IMR-90 (cell line): ENCODE data around the gene PAGE2B. TPM values are rescaled to one million over a fixed set of nuclear protein-coding genes. Genes with fewer than 3 reads are reported as not detected.

ENCODE experiments used
- ATAC-seq: fragments of 200-7000 bp; cut with Tn5 transposase; 2 replicates; pipeline ENCODE4 v1.9.1; 2020; ENCODE audit warnings: low read depth, mild to moderate bottlenecking, moderate library complexity
- BruUV-seq: library from RNA; stranded (reverse); fragments of 400-500 nt; replicated peaks from 2 replicates; lab custom pipeline; 2021; lab: Mats Ljungman, UMichigan
- CTCF ChIA-PET: fragments of 300-600 bp; formaldehyde crosslinking; extraction: SDS; loops from one replicate; lab custom pipeline; 2021; ENCODE audit warnings: antibody characterized with exemption; lab: Yijun Ruan, JAX
- POLR2A ChIA-PET: fragments of 300-600 bp; sonication (Branson Sonifier 250); formaldehyde crosslinking; loops from one replicate; lab custom pipeline; 2022; ENCODE audit warnings: antibody characterized with exemption; ENCODE audit not compliant: unreplicated experiment; lab: Charles Lee
- DNase-seq: peaks from one replicate; pipeline ENCODE4 v3.0.0; 2013
- H2AFZ ChIP-seq: replicated peaks from 2 replicates; pipeline ENCODE3; 2013; ENCODE audit warnings: low read length, mild to moderate bottlenecking; ENCODE audit not compliant: poor library complexity
- H2AK5ac ChIP-seq: 2 replicates; pipeline ENCODE4 v1.6.1; 2013; ENCODE audit warnings: low read depth, low read length, inconsistent platforms
- H2AK9ac ChIP-seq: replicated peaks from 2 replicates; pipeline ENCODE3; 2013; ENCODE audit warnings: mild to moderate bottlenecking, low read depth, low read length, moderate library complexity; ENCODE audit not compliant: poor library complexity
- H2BK120ac ChIP-seq: 2 replicates; pipeline ENCODE4 v1.6.1; 2013; ENCODE audit warnings: low read depth, low read length, inconsistent platforms
- H2BK15ac ChIP-seq: 3 replicates; pipeline ENCODE4 v1.6.1; 2013; ENCODE audit warnings: low read depth, low read length, inconsistent platforms
- H2BK20ac ChIP-seq: 2 replicates; pipeline ENCODE4 v1.6.1; 2013; ENCODE audit warnings: low read depth, mild to moderate bottlenecking, inconsistent platforms, low read length, moderate library complexity
- H2BK5ac ChIP-seq: 2 replicates; pipeline ENCODE4 v1.6.1; 2013; ENCODE audit warnings: mild to moderate bottlenecking, low read depth, low read length, inconsistent platforms; ENCODE audit not compliant: poor library complexity, severe bottlenecking
- H3K14ac ChIP-seq: replicated peaks from 2 replicates; pipeline ENCODE4 v1.6.1; 2013; ENCODE audit warnings: low read depth, low read length, inconsistent platforms
- H3K18ac ChIP-seq: 2 replicates; pipeline ENCODE4 v1.6.1; 2013; ENCODE audit warnings: low read depth, low read length, control low read depth
- H3K23ac ChIP-seq: 2 replicates; pipeline ENCODE4 v1.6.1; 2013; ENCODE audit warnings: low read depth, low read length, inconsistent platforms
- H3K27ac ChIP-seq: 2 replicates; pipeline ENCODE4 v1.5.1; 2013; ENCODE audit warnings: mild to moderate bottlenecking, control low read depth, low read length; ENCODE audit not compliant: insufficient read depth
- H3K27me3 ChIP-seq: 2 replicates; pipeline ENCODE4 v1.6.1; 2013; ENCODE audit warnings: low read length; ENCODE audit not compliant: control insufficient read depth, insufficient read depth
- H3K36me3 ChIP-seq: 2 replicates; pipeline ENCODE4 v1.6.1; 2013; ENCODE audit warnings: low read length, mixed read lengths; ENCODE audit not compliant: control insufficient read depth, insufficient read depth
- H3K4ac ChIP-seq: 2 replicates; pipeline ENCODE4 v1.6.1; 2013; ENCODE audit warnings: low read depth, low read length, inconsistent platforms
- H3K4me1 ChIP-seq: 2 replicates; pipeline ENCODE4 v1.6.1; 2013; ENCODE audit warnings: low read length, mixed read lengths; ENCODE audit not compliant: control insufficient read depth, insufficient read depth
- H3K4me2 ChIP-seq: 2 replicates; pipeline ENCODE4 v1.6.1; 2013; ENCODE audit warnings: low read depth, mild to moderate bottlenecking, control low read depth, low read length, moderate library complexity
- H3K4me3 ChIP-seq: 2 replicates; pipeline ENCODE4 v1.5.1; 2013; ENCODE audit warnings: low read depth, mild to moderate bottlenecking, control low read depth, low read length, moderate library complexity; ENCODE audit not compliant: insufficient read depth
- H3K56ac ChIP-seq: 2 replicates; pipeline ENCODE4 v1.6.1; 2013; ENCODE audit warnings: low read length, inconsistent platforms; ENCODE audit not compliant: insufficient read depth; ENCODE audit errors: extremely low read depth
- H3K79me1 ChIP-seq, 2 experiments: 2 replicates each; pipeline ENCODE4 v1.6.1; 2013; ENCODE audit warnings: low read length in 2 of 2, inconsistent platforms in 1 of 2, low read depth in 1 of 2
- H3K9ac ChIP-seq: 2 replicates; pipeline ENCODE4 v1.6.1; 2013; ENCODE audit warnings: low read depth, low read length, control low read depth
- H3K9me1 ChIP-seq: 2 replicates; pipeline ENCODE4 v1.6.1; 2013; ENCODE audit warnings: low read length, inconsistent platforms; ENCODE audit not compliant: insufficient read depth
- H3K9me3 ChIP-seq: 2 replicates; pipeline ENCODE4 v1.6.1; 2013; ENCODE audit warnings: low read length; ENCODE audit not compliant: control insufficient read depth, insufficient read depth
- H4K20me1 ChIP-seq: 2 replicates; pipeline ENCODE4 v1.6.1; 2013; ENCODE audit warnings: low read length, inconsistent platforms; ENCODE audit not compliant: insufficient read depth
- H4K5ac ChIP-seq: 2 replicates; pipeline ENCODE4 v1.6.1; 2013; ENCODE audit warnings: mild to moderate bottlenecking, low read depth, low read length, control low read depth
- H4K8ac ChIP-seq, 2 experiments: 2 replicates each; pipeline ENCODE4 v1.6.1; 2013; ENCODE audit warnings: low read depth in 2 of 2, low read length in 2 of 2, control low read depth in 1 of 2, inconsistent platforms in 1 of 2
- H4K91ac ChIP-seq: 2 replicates; pipeline ENCODE4 v1.6.1; 2013; ENCODE audit warnings: low read depth, low read length, inconsistent platforms; ENCODE audit not compliant: insufficient read depth
- MAFK ChIP-seq: IDR thresholded peaks from 2 replicates; pipeline ENCODE4 v1.6.1; 2012; ENCODE audit warnings: low read depth, low read length, improper control_type of control experiment
- NFE2L2 ChIP-seq: fragments of 150-350 bp; IDR thresholded peaks from 2 replicates; pipeline ENCODE4 v1.6.1; 2016; ENCODE audit warnings: low read depth, mild to moderate bottlenecking, low read length
- POLR2A ChIP-seq: IDR thresholded peaks from 2 replicates; pipeline ENCODE4 v1.6.1; 2012; ENCODE audit warnings: mild to moderate bottlenecking, low read depth, low read length
- RAD21 ChIP-seq: IDR thresholded peaks from 2 replicates; pipeline ENCODE4 v1.6.1; 2012; ENCODE audit warnings: low read length, improper control_type of control experiment
- WGBS, 2 experiments: methylation state at CpG; one replicate each; pipeline versions ENCODE4 v1.1.5 to v1.1.7; 2013; ENCODE audit warnings: missing lambda C conversion rate in 2 of 2; ENCODE audit not compliant: insufficient read length in 1 of 2; ENCODE audit errors: extremely low coverage in 2 of 2; 5-methylcytosine and 5-hydroxymethylcytosine counted together
- dilution Hi-C: fragments of 300-500 bp; cut with HindIII; formaldehyde crosslinking; loops from one replicate; pipeline ENCODE4 v1.14.3; 2018; ENCODE audit warnings: low sequenced_read_pairs; ENCODE audit not compliant: unreplicated experiment
- in situ Hi-C: fragments of 300-500 bp; cut with MboI; formaldehyde crosslinking; loops from 3 replicates; pipeline ENCODE4 v1.14.3; 2019; ENCODE audit warnings: low sequenced_read_pairs, inconsistent platforms, mixed read lengths
- intact Hi-C: fragments of 100-400 bp; cut with micrococcal nuclease; formaldehyde crosslinking; loops from 2 replicates; pipeline ENCODE4 v1.10.0; 2022
- polyA plus RNA-seq, 3 experiments: library from polyadenylated mRNA; depleted of rRNA; stranded (reverse); fragments of >200 nt; gene quantifications; 2 replicates each; pipeline ENCODE4 v1.2.3, GENCODE V29; 2012; ENCODE audit warnings: low replicate concordance in 1 of 3
- total RNA-seq: library from RNA; depleted of rRNA; stranded (reverse); fragments of >200 nt; gene quantifications from 2 replicates; pipeline ENCODE4 v1.2.3, GENCODE V29; 2012
- TF ChIP-seq, protein P1 (sequence below): fragments of 150-350 bp; IDR thresholded peaks from 2 replicates; pipeline ENCODE4 v1.6.1; 2017; ENCODE audit warnings: mild to moderate bottlenecking, antibody characterized with exemption, low read length, low read depth
- TF ChIP-seq, protein P2 (sequence below): fragments of 150-350 bp; IDR thresholded peaks from 2 replicates; pipeline ENCODE4 v1.6.1; 2016; ENCODE audit warnings: low read depth, mild to moderate bottlenecking, low read length, moderate library complexity, borderline replicate concordance

The PAGE2B gene
- total and polyA plus RNA-seq, 2 of the 4 experiments (the other 2 are of a cell fraction): not detected

GRCh38 chrX:55030271-55031205 is 44.3 kb upstream of the PAGE2B start, which contains the start of gene ALAS2:
TSS of gene ALAS2 (minus strand) at chrX:55030977. CDS start at chrX:55026000, 4,977 bp downstream.
- no peak for DNase-seq
- Histone ChIP-seq H3K27ac (no peak within 1 kb of the TSS), H3K4ac (no peak within 1 kb of the TSS), H3K9me1 (no peaks in the 10 kb centered on the region), H3K18ac (no peak within 1 kb of the TSS), H3K27me3 (peaks cover 8% of the 10 kb centered on the region), H3K9ac (no peak within 1 kb of the TSS), H3K4me3 (no peak within 1 kb of the TSS), H2AK9ac (no peak within 1 kb of the TSS), H3K9me3 (no peaks in the 10 kb centered on the region), H4K91ac (no peak within 1 kb of the TSS), H3K4me1 (no peaks in the 10 kb centered on the region), H2BK120ac (no peak within 1 kb of the TSS), H3K36me3 (no peaks in the 10 kb centered on the region), H2BK20ac (no peak within 1 kb of the TSS), H3K56ac (no peak within 1 kb of the TSS), H3K4me2 (no peak within 1 kb of the TSS), H4K20me1 (no peaks in the 10 kb centered on the region), H3K23ac (no peak within 1 kb of the TSS), H3K14ac (no peak within 1 kb of the TSS), H2BK5ac (no peak within 1 kb of the TSS), H2AFZ (no peak within 1 kb of the TSS), H3K79me1 (no peaks in the 10 kb centered on the region), H4K8ac (no peak within 1 kb of the TSS), H4K5ac (no peak within 1 kb of the TSS), H2AK5ac (no peak within 1 kb of the TSS), H2BK15ac (no peak within 1 kb of the TSS)
- POLR2A ChIA-PET: no interaction called here
- intact Hi-C loops (no loop called here), dilution Hi-C loops (no loop called here), in situ Hi-C loops (no loop called here)
- 83% methylated on average over 1 of the region's 7 CpGs; no CpG with 5 or more reads in 1 of the 2 experiments for WGBS, 2 experiments
- CTCF ChIA-PET: no interaction called here
- no peak for TF ChIP-seq MAFK
- TF ChIP-seq RAD21: no peak
- no peak for TF ChIP-seq POLR2A
- TF ChIP-seq, protein P1, sequence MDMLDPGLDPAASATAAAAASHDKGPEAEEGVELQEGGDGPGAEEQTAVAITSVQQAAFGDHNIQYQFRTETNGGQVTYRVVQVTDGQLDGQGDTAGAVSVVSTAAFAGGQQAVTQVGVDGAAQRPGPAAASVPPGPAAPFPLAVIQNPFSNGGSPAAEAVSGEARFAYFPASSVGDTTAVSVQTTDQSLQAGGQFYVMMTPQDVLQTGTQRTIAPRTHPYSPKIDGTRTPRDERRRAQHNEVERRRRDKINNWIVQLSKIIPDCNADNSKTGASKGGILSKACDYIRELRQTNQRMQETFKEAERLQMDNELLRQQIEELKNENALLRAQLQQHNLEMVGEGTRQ: no peak
- TF ChIP-seq, protein P2, sequence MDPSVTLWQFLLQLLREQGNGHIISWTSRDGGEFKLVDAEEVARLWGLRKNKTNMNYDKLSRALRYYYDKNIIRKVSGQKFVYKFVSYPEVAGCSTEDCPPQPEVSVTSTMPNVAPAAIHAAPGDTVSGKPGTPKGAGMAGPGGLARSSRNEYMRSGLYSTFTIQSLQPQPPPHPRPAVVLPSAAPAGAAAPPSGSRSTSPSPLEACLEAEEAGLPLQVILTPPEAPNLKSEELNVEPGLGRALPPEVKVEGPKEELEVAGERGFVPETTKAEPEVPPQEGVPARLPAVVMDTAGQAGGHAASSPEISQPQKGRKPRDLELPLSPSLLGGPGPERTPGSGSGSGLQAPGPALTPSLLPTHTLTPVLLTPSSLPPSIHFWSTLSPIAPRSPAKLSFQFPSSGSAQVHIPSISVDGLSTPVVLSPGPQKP: no peak
- no peak for TF ChIP-seq NFE2L2
- no peak for ATAC-seq
- no TSS peak for BruUV-seq
